ENCODE measurements around the gene NTN4.

GRCh38 chr12:95763809-95764253 is 26.7 kb downstream of the NTN4 start:
- TF ChIP-seq POLR2A (IDR thresholded peaks at IDR 0.05; ENCODE audit: low read length) (no peak), GATA1 (IDR thresholded peaks at IDR 0.05; ENCODE audit: low read depth, low read length) (no peak)

Data from erythroblast (primary cell).